ENCODE results near the gene TFDP1. TPM values are rescaled to one million over a fixed set of nuclear protein-coding genes. Genes with fewer than 3 reads are reported as not detected.

Gene TFDP1
- total RNA-seq, 2 experiments from 2014 or later, result 17.6 to 20.0 TPM

GRCh38 chr13:113612607-113613006, 28.1 kb downstream of the TFDP1 start:
- ChIA-PET CTCF (no interaction called here), POLR2A (no interaction called here)
- Histone ChIP-seq H3K4me1 (ENCODE audit: insufficient read depth, low read length) (peaks cover 4% of the 10 kb centered on the region), H3K27me3 (ENCODE audit: control insufficient read depth in 1 of 2, insufficient read depth in 2 of 2, low read length in 2 of 2) (no peaks in the 10 kb centered on the region), H3K4me3 (ENCODE audit: low read length) (no peak overlapping the region), H3K9me3 (ENCODE audit: control insufficient read depth in 1 of 2, insufficient read depth in 1 of 2, low read length in 2 of 2) (no peaks in the 10 kb centered on the region), H3K36me3 (ENCODE audit: insufficient read depth, low read length) (peaks cover 9% of the 10 kb centered on the region), H3K27ac (ENCODE audit: low read depth in 1 of 2, low read length in 2 of 2) (no peak overlapping the region)
- intact Hi-C loops (cut with DNase I, micrococcal nuclease), result no loop called here
- no peak for DNase-seq
- Mint-ChIP-seq H3K4me3 (no peak overlapping the region), H3K4me1 (ENCODE audit: low read depth) (peaks cover 5% of the 10 kb centered on the region), H3K9me3 (no peaks in the 10 kb centered on the region), H3K36me3 (ENCODE audit: low read depth) (peaks cover 28% of the 10 kb centered on the region), H3K27me3 (no peaks in the 10 kb centered on the region), H3K27ac (no peak overlapping the region)
- TF ChIP-seq CTCF (IDR thresholded peaks at IDR 0.05), result no peak
- no peak for ATAC-seq (ENCODE audit: poor library complexity)

- POLR2A ChIA-PET, result no interaction called here
Measured at GRCh38 chr13:113613789-113614379, 29.3 kb downstream of the TFDP1 start.

GRCh38 chr13:113616281-113616906, 31.8 kb downstream of the TFDP1 start:
- no peak for TF ChIP-seq CTCF (IDR thresholded peaks at IDR 0.05)
- no peak overlapping the region for H3K4me3 ChIP-seq (ENCODE audit: low read length)
- Mint-ChIP-seq H3K4me3 (no peak overlapping the region), H3K36me3 (ENCODE audit: low read depth) (peaks cover 13% of the 10 kb centered on the region), H3K27me3 (no peaks in the 10 kb centered on the region), H3K9me3 (no peaks in the 10 kb centered on the region), H3K27ac (no peak overlapping the region), H3K4me1 (ENCODE audit: low read depth) (no peaks in the 10 kb centered on the region)
- CTCF ChIA-PET, result no interaction called here
- H3K36me3 ChIP-seq (ENCODE audit: insufficient read depth, low read length), result peaks cover 9% of the 10 kb centered on the region
- ATAC-seq (ENCODE audit: poor library complexity), result no peak
- DNase-seq, result peak in 2 of 14 experiments; percentile 35 to 39
- H3K27me3 ChIP-seq (ENCODE audit: control insufficient read depth in 1 of 2, insufficient read depth in 2 of 2, low read length in 2 of 2), result no peaks in the 10 kb centered on the region
- POLR2A ChIA-PET, result no interaction called here
- H3K4me1 ChIP-seq (ENCODE audit: insufficient read depth, low read length), result peaks cover 4% of the 10 kb centered on the region
- H3K27ac ChIP-seq (ENCODE audit: low read depth in 1 of 2, low read length in 2 of 2), result no peak overlapping the region
- no peaks in the 10 kb centered on the region for H3K9me3 ChIP-seq (ENCODE audit: control insufficient read depth in 1 of 2, insufficient read depth in 1 of 2, low read length in 2 of 2)
- intact Hi-C loops (cut with DNase I, micrococcal nuclease), result no loop called here

More at GRCh38 chr13:113613789-113614379, 29.3 kb downstream of the TFDP1 start:
- no peaks in the 10 kb centered on the region for H3K27me3 ChIP-seq (ENCODE audit: control insufficient read depth in 1 of 2, insufficient read depth in 2 of 2, low read length in 2 of 2)
- no peaks in the 10 kb centered on the region for H3K4me1 Mint-ChIP-seq (ENCODE audit: low read depth)
- H3K9me3 ChIP-seq (ENCODE audit: control insufficient read depth in 1 of 2, insufficient read depth in 1 of 2, low read length in 2 of 2), result no peaks in the 10 kb centered on the region
- H3K27me3 Mint-ChIP-seq, result no peaks in the 10 kb centered on the region
- H3K4me3 ChIP-seq (ENCODE audit: low read length), result no peak overlapping the region
- H3K9me3 Mint-ChIP-seq, result no peaks in the 10 kb centered on the region
- intact Hi-C loops (cut with DNase I, micrococcal nuclease), result no loop called here
- H3K27ac ChIP-seq (ENCODE audit: low read depth in 1 of 2, low read length in 2 of 2), result no peak overlapping the region
- no peak overlapping the region for H3K27ac Mint-ChIP-seq
- peaks cover 4% of the 10 kb centered on the region for H3K4me1 ChIP-seq (ENCODE audit: insufficient read depth, low read length)
- peaks cover 24% of the 10 kb centered on the region for H3K36me3 Mint-ChIP-seq (ENCODE audit: low read depth)
- H3K36me3 ChIP-seq (ENCODE audit: insufficient read depth, low read length), result peaks cover 9% of the 10 kb centered on the region
- no peak overlapping the region for H3K4me3 Mint-ChIP-seq
- no peak for TF ChIP-seq CTCF (IDR thresholded peaks at IDR 0.05)
- CTCF ChIA-PET, result no interaction called here
- DNase-seq (no peak), ATAC-seq (ENCODE audit: poor library complexity) (no peak)

All from CD4-positive, alpha-beta T cell (primary cell).